Choroid plexus epithelial cell (primary cell): ENCODE measurements around the gene FBXO30.

ENCODE experiments used
- DNase-seq: peaks from one replicate; pipeline ENCODE4 v3.0.0-alpha.2; 2010; ENCODE audit warnings: low read depth
- H3K4me3 ChIP-seq: 2 replicates; pipeline ENCODE4 v1.5.1; 2011; ENCODE audit warnings: low read depth, mild to moderate bottlenecking, control low read depth, low read length, moderate library complexity
- TF ChIP-seq, protein P1 (sequence below): conservative IDR thresholded peaks from 2 replicates; pipeline ENCODE4 v1.5.1; 2011; ENCODE audit warnings: low read depth, mild to moderate bottlenecking, control low read depth, inconsistent platforms, low read length, moderate library complexity

The FBXO30 gene, protein sequence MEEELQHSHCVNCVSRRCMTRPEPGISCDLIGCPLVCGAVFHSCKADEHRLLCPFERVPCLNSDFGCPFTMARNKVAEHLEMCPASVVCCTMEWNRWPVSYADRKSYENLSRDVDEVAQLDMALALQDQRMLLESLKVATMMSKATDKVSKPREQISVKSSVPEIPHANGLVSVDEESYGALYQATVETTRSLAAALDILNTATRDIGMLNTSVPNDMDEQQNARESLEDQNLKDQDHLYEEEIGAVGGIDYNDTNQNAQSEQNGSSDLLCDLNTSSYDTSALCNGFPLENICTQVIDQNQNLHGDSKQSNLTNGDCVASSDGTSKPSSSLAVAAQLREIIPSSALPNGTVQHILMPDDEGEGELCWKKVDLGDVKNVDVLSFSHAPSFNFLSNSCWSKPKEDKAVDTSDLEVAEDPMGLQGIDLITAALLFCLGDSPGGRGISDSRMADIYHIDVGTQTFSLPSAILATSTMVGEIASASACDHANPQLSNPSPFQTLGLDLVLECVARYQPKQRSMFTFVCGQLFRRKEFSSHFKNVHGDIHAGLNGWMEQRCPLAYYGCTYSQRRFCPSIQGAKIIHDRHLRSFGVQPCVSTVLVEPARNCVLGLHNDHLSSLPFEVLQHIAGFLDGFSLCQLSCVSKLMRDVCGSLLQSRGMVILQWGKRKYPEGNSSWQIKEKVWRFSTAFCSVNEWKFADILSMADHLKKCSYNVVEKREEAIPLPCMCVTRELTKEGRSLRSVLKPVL

DNA sequence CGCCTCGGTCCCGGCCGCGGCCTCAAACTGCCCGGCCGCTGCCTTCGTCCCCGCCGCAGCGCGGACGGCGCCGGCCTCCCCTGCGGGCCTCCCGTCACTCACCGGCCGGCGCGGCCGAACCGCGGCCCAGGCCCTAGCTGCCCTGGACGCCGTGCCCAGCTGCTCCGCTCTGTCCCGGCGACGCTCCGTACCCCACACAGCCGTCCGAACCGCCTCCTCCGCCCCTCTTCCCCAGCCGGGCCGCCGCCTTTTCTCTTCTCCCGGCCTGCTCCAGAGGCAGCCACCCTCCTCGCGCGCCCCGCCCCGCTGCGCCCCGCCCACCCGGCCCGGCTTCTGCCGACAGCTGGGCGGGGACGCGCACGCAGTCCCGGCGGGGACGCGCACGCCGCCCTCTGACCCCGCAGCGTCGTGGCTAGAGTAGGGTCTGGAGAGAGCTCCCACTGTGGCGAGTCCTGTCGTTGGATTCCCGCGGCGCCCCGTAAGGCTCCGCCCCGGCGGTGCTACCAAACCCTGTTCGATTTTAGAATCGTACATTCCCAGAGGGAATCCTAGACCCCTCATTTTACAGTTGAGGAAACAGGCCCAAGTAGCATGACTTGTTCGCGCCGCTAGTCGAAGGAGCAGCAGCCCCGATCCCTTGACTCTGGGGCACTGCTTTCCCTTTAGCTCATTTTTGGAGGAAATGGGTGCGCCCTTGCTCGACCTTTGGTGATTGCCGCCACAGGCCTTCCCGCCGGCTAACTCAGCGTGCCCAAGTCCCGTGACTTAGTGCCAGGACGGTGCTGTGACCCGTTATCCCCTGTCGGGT is at the start of gene FBXO30:
Gene FBXO30, minus strand, starts transcription at position 295 of the 808 bp plus-strand sequence. CDS start 8,390 bp downstream, outside the sequence.
- TF ChIP-seq, protein P1, sequence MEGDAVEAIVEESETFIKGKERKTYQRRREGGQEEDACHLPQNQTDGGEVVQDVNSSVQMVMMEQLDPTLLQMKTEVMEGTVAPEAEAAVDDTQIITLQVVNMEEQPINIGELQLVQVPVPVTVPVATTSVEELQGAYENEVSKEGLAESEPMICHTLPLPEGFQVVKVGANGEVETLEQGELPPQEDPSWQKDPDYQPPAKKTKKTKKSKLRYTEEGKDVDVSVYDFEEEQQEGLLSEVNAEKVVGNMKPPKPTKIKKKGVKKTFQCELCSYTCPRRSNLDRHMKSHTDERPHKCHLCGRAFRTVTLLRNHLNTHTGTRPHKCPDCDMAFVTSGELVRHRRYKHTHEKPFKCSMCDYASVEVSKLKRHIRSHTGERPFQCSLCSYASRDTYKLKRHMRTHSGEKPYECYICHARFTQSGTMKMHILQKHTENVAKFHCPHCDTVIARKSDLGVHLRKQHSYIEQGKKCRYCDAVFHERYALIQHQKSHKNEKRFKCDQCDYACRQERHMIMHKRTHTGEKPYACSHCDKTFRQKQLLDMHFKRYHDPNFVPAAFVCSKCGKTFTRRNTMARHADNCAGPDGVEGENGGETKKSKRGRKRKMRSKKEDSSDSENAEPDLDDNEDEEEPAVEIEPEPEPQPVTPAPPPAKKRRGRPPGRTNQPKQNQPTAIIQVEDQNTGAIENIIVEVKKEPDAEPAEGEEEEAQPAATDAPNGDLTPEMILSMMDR = peak; percentile 38
- H3K4me3 ChIP-seq = peak within 1 kb of the TSS; percentile 82
- peak; percentile 91 for DNase-seq

DNA sequence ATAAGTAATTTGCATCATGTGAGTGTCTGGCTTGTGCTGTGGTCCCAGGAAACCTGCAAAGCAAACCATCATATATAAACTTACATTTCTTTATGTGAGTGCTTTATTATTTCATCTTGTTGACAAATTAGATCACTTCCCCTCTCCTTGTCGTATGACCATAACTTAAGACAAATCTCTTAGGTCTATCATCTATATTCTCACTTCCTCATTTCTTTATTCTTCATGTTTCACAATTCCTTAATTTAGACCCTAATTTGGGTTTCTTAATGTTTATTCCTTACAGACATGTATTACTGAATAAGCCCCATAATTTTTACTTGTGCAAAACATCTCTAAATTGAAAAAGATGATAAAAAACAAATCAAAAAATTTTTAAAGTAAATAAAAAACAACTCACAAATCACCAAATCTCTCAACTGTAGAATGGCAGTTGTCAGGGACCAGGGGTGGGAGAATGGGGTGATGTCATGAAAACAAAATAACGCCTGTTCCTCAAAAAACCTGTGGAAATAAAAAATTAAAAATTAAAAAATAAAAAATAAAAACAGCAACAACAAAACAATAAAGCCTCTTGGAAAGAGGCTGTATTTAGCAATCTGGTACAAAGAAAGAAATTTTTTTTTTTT is 49.5 kb upstream of the FBXO30 start:
- TF ChIP-seq, protein P1 = no peak
- no peak overlapping the region for H3K4me3 ChIP-seq
- no peak for DNase-seq

DNA sequence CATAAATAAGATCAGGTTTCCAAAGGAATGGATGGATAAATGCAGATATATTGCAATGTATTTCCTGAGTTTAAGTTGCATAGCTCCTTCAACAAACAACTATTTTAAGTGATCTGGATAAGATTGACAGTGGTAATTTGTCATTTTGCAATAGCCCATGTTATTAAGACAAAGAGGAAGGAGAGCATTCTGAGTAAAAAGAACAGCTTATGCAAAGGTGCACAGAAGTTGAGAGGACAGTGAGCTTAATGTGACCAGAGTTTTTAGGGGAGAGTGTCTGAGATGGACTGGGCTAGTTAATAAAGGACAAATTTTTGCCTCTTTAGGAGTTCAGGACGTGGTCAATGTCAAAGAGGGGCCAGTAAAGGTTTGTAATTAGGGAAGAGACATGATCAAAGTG is 48.8 kb upstream of the FBXO30 start:
- TF ChIP-seq, protein P1 = no peak
- no peak for DNase-seq
- H3K4me3 ChIP-seq = no peak overlapping the region

GRCh38 chr6:145860562-145860961 is 46.0 kb upstream of the FBXO30 start:
- H3K4me3 ChIP-seq = no peak overlapping the region
- TF ChIP-seq, protein P1 = no peak
- no peak for DNase-seq

DNA sequence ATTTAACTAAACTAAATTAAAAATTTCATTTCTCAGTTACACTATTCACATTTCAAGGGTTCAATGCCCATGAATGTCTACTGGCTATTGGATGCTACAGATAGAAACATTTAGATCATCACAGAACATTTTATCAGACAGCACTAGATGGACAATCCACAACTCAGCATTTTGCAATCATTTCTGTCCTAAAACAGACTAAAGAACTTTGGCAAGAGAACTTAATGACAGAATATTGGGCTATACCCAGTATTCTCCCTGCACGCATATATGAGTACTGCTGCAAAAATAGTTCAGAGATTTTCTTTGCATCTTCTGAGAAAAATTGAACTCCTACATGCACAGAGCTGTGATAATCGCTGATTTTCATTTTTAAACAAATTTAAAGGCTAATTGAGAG is 36.1 kb upstream of the FBXO30 start:
- no peak for DNase-seq
- H3K4me3 ChIP-seq = no peak overlapping the region
- TF ChIP-seq, protein P1 = no peak

DNA sequence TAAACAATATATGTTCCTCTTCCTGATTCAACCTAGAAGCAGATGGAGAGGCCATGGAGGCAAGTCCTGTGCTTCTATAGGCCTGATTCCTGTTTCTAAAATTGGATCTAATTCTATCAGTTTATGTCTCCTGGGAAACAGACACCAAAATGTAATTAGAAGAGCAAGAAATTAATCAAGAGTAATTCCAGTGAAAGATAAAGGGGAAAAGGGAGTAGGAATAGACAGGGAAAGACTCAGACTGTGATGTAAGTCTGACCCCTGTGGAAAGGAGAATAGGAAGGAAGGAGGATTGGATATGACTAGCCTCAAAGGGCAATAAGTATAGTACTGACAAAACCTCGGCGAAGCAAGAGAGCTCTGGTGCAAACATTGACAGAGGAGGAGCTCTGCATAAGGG is 33.9 kb upstream of the FBXO30 start:
- TF ChIP-seq, protein P1 = no peak
- DNase-seq = no peak
- H3K4me3 ChIP-seq = no peak overlapping the region
